Lower leg skin (tissue), 3 donors: ENCODE measurements around the gene CABCOCO1.

ENCODE experiments used
- CTCF ChIP-seq, 3 donors: fragments of 450-650 bp; IDR thresholded peaks; one replicate each; pipeline ENCODE4 v1.5.1; 2016; ENCODE audit warnings: antibody characterized with exemption in 3 of 3, mild to moderate bottlenecking in 3 of 3, moderate library complexity in 2 of 3
- POLR2A ChIP-seq, 2 donors: fragments of 450-650 bp; IDR thresholded peaks; one replicate each; pipeline ENCODE4 v1.6.1; 2016 to 2017; ENCODE audit warnings: antibody characterized with exemption in 2 of 2, mild to moderate bottlenecking in 1 of 2, moderate library complexity in 1 of 2

GRCh38 chr10:61642150-61642571 is 20.6 kb upstream of the CABCOCO1 start:
- TF ChIP-seq CTCF (IDR thresholded peaks at IDR 0.05) (no peak), POLR2A (IDR thresholded peaks at IDR 0.05) (no peak)
